GM19351 (cell line): ENCODE data around the gene ARID1A.
A peak's percentile ranks its signal among the peaks of the same experiment; 100 is the strongest.
"Not testable (repeated sequence)": the region's sequence is repeated elsewhere in the genome, so short reads cannot be mapped to it uniquely, and the experiment has no call there.

Experiments used
- ATAC-seq: cut with Tn5 transposase; IDR thresholded peaks from one replicate; pipeline ENCODE4 v1.9.1; 2021; ENCODE audit warnings: mild to moderate bottlenecking, moderate library complexity; ENCODE audit not compliant: unreplicated experiment

The ARID1A gene

GRCh38 chr1:26787381-26787705 lies 91.5 kb downstream of the ARID1A start:
- ATAC-seq: peak; percentile 47

- peak; percentile 54 for ATAC-seq
Observed at GRCh38 chr1:26787706-26788514, 92.1 kb downstream of the ARID1A start, which contains the start of gene PIGV. TSS of gene PIGV (plus strand) at chr1:26787950. CDS start at chr1:26790816, 2,866 bp downstream.

GRCh38 chr1:26788515-26788785 lies 92.6 kb downstream of the ARID1A start:
- no peak for ATAC-seq

GRCh38 chr1:26788836-26789611 lies 93.2 kb downstream of the ARID1A start:
- ATAC-seq: no peak

GRCh38 chr1:26789612-26789865 lies 93.7 kb downstream of the ARID1A start:
- no peak for ATAC-seq

GRCh38 chr1:26789931-26790330 lies 94.1 kb downstream of the ARID1A start:
- no peak for ATAC-seq

- ATAC-seq: no peak
Observed at GRCh38 chr1:26790551-26790953, 94.7 kb downstream of the ARID1A start.

- no peak for ATAC-seq
Observed at GRCh38 chr1:26791148-26791547, 95.3 kb downstream of the ARID1A start.

GRCh38 chr1:26791626-26792025 lies 95.8 kb downstream of the ARID1A start:
- ATAC-seq: no peak

- ATAC-seq: no peak
Observed at GRCh38 chr1:26792924-26793323, 97.1 kb downstream of the ARID1A start.

GRCh38 chr1:26794391-26794790 lies 98.6 kb downstream of the ARID1A start:
- no peak for ATAC-seq

GRCh38 chr1:26797627-26798026 lies 101.8 kb downstream of the ARID1A start:
- ATAC-seq: no peak

GRCh38 chr1:26799479-26800142 lies 103.8 kb downstream of the ARID1A start:
- no peak for ATAC-seq

- not testable (repeated sequence) for ATAC-seq
Observed at GRCh38 chr1:26803932-26804331, 108.1 kb downstream of the ARID1A start.

- not testable (repeated sequence) for ATAC-seq
Observed at GRCh38 chr1:26810105-26810504, 114.3 kb downstream of the ARID1A start.

GRCh38 chr1:26811057-26811456 lies 115.2 kb downstream of the ARID1A start:
- no peak for ATAC-seq

GRCh38 chr1:26811708-26812107 lies 115.9 kb downstream of the ARID1A start:
- ATAC-seq: no peak

GRCh38 chr1:26814377-26814776 lies 118.6 kb downstream of the ARID1A start:
- ATAC-seq: no peak

- ATAC-seq: no peak
Observed at GRCh38 chr1:26814893-26815292, 119.1 kb downstream of the ARID1A start.

- peak; percentile 88 for ATAC-seq
Observed at GRCh38 chr1:26820784-26821269, 125.0 kb downstream of the ARID1A start.

GRCh38 chr1:26822737-26823395 lies 127.1 kb downstream of the ARID1A start:
- ATAC-seq: no peak
